GM12874 (cell line): ENCODE data around the gene ZNF514.

ENCODE experiments used
- CTCF ChIP-seq: IDR thresholded peaks from 2 replicates; pipeline ENCODE4 v1.5.1; 2011; ENCODE audit warnings: low read depth, mild to moderate bottlenecking, control low read depth, low read length, moderate library complexity; ENCODE audit not compliant: insufficient read depth

Gene ZNF514

GRCh38 chr2:95159690-95160449 lies at the start of gene ZNF514:
Gene ZNF514, minus strand, starts transcription at chr2:95159848. Its CDS starts 6,595 bp downstream, at chr2:95153253.
- TF ChIP-seq CTCF: no peak

- TF ChIP-seq CTCF: no peak
Observed at GRCh38 chr2:95208106-95208505, 48.5 kb upstream of the ZNF514 start.

GRCh38 chr2:95207111-95207961 lies 47.7 kb upstream of the ZNF514 start, which contains the start of gene ZNF892:
Gene ZNF892, plus strand, starts transcription at chr2:95207521. Its CDS starts 295 bp downstream, at chr2:95207816.
- TF ChIP-seq CTCF: peak; percentile 69

- TF ChIP-seq CTCF: no peak
Observed at GRCh38 chr2:95206096-95206495, 46.4 kb upstream of the ZNF514 start.

- TF ChIP-seq CTCF: no peak
Observed at GRCh38 chr2:95204396-95204795, 44.7 kb upstream of the ZNF514 start.

GRCh38 chr2:95203911-95204310 lies 44.3 kb upstream of the ZNF514 start:
- no peak for TF ChIP-seq CTCF

GRCh38 chr2:95192956-95193355 lies 33.3 kb upstream of the ZNF514 start:
- peak; percentile 52 for TF ChIP-seq CTCF
